CD4-positive, alpha-beta T cell treated with Interferon gamma for 1 hour (primary cell): Measurements from ENCODE around the gene ZNF775.

Experiments
- DNase-seq: peaks from one replicate; pipeline ENCODE4 v3.0.0-alpha.2; 2020

The ZNF775 gene

DNA sequence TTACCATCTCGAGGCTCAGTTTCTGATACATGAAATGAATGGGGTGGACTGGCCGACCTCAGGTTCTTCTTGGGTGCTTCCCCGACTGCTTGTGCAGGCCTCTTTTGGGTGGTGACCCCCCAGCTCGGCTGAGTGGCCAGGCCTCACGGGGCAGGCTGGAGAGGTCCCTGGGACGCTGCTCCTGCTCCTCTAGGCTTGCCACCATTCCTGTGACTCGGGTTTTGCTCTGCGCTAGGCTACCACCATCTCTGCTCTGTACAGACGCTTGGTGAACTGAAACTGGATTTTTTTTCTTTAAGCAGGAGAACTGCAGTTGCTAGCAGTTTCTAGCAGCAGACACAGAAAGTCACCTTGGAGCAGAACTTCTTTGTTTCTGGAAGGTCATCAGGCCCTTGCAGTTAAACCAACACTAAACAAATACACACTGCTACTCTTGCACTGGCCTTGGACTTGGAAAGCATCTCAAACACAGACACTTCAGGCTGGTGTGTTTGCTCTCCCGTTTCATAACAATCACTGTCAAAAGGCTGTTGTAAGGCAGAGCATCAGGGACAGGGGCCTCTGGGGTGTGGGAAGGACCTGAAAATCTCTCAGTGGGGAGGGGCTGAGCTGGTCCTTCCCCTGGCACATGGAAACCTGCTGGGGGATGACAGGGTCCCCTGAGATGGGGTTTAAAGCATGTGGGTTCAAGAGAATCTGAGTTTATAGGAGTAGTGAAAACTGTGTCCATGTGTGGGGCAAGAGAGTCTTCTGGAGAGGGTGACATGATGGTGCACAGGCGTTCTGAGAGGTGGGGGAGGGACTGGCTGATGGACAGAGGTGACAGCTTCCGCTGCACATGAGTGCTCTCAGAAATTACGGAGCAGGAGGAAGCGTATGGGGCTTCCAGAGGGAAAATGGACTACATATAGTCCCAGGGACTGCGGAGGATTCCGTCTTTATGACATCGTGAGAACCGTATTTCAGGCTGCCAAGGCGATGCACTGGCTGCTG is 36.3 kb downstream of the ZNF775 start:
- no peak for DNase-seq

DNA sequence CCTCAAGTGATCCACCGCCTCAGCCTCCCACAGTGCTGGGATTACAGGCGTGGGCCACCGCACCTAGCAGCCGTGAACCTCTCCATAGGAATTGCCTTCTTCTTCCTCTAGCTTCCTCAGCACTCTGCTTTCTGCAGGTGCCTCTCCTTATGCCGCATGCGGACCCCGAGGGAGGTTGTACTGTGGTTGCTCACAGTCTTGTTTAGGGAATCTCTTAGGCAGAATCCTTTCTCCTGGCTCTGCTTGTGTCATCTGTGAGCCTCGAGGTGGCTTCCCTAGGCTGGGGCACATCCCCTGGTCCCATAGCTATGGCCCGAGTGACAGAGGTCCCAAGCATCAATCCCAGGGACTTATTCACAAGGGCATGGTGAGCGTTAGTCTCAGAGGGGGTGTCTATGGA is 38.1 kb downstream of the ZNF775 start:
- DNase-seq, result no peak

- no peak for DNase-seq
Observed at GRCh38 chr7:150417863-150418262, 38.7 kb downstream of the ZNF775 start.

DNA sequence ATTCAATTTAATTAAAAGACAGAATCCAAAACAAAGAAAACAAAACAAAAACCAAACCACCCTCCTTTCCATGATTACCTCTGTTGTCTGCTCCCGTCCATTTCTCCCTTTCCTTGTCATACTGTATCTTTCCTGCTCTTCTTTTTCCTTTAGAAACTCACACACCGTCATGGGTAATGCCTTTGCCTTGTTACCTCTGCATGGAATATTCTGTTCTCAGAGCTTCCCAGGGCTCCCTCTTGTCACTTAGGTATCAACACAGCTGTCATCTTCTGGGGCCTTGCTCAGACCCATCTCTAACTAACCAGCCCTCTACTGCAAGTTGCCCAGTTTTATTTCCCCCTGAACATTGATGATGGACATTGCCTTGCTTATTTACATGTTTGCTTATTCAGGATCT is 41.1 kb downstream of the ZNF775 start:
- no peak for DNase-seq

GRCh38 chr7:150420987-150421674 is 42.0 kb downstream of the ZNF775 start:
- DNase-seq, result peak; percentile 80

DNA sequence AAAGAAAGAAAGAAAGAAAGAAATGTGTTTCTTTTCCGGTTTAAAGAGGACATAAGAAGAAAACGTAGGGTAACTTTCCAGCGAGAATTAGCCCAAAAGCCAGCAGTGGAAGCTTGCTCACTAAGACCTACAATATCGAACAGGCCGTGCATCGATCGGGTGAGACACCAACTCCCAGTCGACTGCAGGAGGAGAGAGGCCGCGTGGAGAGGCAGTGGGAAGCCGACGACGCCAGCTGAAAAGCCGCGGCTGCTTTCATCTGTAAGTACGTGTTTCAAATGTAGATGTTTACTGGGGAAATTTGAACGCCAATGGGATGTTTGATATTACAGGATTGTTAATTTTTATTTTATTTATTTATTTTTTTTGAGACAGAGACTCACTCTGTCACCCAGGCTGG is 42.7 kb downstream of the ZNF775 start:
- DNase-seq, result no peak

DNA sequence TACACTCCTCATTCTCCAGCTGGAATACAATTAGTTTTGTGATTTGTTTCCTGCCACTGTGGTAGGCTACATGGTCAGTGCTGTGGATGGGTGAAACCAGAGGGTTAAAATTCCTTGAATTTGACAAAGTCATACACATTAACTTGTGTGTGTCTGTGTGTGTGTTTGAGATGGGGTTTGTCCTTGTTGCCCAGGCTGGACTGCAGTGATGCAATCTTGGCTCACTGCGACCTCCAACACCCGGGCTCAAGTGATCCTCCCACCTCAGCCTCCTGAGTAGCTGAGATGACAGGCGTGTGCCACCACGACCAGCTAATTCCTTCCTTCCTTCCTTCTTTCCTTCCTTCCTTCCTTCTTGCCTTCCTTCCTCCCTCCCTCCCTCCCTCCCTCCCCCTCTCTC is 46.5 kb downstream of the ZNF775 start:
- no peak for DNase-seq

DNA sequence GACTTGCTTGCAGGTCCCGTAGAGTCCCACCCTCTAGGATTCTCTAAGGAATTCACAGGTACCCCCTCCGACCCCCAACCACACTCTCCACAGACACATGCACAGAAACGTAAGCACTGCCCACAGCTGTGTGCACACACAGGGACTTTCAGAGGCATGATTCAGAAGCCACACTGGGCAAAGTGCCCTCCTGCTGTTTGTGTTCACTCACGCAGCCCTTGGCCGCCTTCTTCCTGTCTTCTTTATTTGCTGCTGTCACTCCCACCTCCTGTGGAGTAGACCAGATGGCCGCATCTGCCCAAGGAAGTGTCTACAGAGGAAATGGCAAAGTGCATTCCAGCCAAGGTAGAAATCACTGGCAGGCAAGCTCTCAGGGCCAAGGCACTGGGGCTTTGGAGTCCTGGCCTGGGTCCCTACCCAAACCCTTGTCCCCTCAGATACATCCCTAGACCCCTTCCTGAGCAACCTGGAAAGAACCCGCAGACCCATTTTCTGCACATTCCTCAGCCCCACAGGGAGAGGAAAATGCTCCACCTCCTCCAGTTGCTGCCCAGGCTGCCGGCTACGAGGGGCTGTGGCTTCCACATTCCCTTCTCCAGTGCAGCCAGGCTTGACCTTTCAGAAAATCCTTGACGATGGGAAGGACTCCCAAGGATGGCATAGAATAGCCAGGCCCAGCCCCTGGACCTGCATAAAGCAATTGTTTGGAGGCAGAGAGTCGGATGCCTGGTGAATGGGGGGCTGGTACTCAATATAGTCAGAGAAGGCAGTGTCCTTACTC is 49.7 kb downstream of the ZNF775 start:
- DNase-seq, result no peak

GRCh38 chr7:150429699-150430098 is 50.6 kb downstream of the ZNF775 start:
- DNase-seq, result no peak

- DNase-seq, result no peak
Observed at GRCh38 chr7:150430465-150431085, 51.4 kb downstream of the ZNF775 start.

DNA sequence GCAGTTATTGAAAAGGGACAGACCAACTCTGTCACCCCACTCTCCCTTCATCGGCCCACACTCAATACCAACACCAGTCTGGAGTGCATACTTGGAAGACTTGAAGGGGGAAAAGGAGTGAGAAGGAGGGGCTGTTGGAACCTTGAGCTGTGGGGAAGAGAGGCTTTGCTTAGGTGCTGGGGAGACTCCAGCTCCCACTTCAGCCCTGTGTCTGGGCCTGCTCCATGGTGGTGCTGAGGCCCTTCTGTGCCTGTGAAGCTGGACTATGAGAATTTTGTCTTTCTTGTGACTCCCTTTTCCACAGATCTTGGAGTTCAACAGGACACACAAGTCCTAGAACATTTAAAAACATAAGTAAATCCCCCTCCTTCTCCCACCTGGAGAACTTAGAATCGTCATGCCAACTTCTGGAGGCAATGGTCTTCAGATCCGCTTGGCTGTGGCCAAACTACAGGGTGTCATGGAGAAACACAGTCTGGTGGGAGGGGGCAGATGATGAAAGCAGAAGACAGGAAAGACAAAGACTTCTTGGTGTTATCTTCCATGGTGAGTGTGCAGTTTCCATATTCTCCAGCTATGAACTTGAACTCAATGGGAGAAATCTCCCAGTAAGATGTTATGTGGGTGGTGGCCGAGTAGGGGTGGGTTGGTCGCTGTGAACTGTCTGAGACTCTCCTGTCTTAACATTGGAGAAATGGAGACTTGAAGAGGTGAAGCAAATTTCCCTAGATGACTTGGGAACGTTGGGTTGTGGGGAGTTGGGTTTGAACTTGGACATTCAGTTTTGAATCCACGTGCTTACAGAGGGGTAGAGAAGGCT is 52.9 kb downstream of the ZNF775 start:
- no peak for DNase-seq

DNA sequence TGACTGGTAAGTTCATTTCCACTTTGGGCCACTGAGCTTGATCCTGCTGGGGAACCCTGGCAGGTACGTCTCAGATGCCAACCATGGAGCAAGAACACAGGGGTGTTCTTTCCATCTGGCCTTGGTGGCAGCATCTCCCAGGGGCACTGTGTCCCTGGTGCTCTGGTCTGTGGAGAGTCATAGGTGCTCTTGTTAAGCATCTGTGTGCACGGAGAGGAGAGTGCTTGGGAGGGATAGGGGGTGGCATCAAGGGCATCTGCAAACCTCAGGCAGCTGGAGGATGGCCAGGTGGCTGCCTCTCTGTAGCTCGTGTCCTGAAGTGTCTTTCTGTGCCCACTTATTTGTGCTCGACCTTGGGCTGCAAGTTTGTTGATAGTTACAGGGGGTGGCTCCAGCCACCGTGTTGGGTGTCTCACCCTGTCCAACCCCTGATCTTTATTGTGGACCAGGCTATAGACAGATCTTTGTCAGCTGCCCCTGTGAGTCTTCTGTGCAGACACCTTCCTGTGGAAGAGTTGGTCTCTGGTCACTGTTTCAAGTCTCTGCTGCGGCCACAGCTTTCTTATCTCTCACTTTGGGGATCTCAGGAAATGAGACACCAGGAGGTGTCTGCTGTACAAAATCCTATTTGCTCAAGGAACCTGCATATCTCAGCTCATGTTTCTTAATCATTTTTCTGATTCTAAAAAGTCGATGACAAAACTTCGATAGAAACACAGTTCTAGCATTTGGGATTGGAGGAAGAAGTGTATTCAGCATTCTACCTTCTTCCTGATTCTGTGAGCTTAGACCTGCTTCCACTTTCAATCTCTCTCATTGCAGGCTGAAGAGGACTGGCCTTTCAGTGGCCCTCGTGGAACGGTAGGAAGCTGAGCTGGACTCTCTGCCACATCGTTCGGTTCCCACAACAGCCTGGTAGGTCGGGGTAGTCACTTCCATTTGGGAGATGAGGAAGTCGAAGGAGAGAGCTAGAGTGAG is 54.1 kb downstream of the ZNF775 start:
- no peak for DNase-seq

DNA sequence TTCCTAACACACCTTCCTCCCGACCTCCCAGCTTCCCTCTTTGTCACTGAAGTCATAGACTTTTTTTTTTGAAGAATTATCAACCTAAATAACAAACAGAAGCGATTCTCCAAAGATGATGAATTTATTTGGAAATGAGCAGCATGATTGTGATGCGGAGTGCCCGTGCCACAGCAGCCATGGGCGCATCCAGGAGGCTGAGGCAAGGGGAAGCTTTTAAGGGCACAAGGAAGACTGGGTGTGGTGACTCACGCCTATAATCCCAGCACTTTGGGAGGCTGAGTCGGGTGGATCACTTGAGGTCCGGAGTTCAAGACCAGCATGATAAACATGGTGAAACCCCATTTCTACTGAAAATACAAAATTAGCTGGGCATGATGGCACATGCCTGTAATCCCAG is 55.1 kb downstream of the ZNF775 start:
- no peak for DNase-seq

DNA sequence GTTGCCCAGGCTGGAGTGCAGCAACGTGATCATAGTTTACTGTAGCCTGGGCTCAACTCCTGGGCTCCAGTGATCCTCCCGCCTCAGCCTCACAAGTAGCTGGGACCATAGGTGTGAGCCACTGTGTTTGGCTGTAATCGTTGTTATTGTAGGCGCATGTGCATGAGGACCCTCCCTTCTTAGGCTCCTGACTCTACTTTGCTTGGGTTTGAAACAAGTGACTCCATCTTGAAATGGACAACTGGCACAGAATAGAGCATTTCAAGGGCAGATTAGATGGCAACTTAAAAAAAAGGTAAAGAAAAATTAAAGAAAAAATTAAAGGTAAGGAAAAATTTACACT is 55.9 kb downstream of the ZNF775 start:
- DNase-seq, result no peak

DNA sequence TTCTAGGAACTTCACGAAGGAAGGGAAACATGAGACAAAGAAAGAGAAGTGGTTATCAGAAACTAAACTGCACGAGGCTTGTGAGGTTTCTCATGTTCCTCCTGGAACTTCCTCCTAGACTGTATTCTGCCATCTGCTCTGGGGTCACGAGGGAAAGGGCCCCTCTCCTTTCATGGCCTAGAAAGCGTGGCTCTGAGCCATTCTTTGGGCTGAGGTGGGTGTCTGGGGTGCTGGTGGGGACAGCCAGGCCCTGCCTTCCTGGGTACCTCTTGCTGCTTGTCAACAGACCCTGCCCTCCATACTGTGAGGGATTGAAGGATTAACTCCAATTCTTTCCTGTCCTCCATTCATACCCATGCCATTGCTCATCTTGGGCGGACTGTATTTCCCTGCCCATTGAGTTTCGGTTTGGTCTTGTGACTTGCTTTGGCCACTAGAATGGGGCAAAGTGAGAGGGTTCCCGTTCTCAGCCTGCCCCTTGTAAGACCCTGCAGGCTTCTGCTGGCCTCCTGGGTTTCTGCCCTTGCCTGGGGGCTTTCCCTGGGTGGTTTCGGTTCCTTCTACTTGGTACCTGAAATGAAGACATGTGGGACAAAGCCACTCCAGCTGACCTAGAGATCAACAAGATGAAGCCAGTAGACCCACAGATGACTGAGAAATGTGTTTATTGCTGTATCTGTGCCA is 56.4 kb downstream of the ZNF775 start:
- peak; percentile 76 for DNase-seq

DNA sequence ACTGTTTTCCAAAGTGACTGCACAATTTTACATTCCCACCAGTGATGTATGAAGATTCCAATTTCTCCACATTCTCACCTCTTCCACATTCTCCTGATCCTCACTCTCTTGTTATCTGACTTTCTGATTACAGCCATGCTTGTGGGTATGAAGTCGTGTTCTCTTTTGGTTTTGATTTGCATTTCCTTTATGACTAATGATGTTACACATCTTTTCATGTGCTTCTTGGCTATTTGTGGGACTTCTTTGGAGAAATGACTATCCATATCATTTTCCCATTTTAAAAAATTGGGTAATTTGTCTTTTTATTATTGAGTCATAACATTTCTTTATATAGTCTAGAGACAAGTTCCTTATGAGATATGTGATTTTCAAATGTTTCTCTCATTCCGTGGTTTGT is 60.8 kb downstream of the ZNF775 start:
- no peak for DNase-seq

- no peak for DNase-seq
Observed at GRCh38 chr7:150441524-150441923, 62.4 kb downstream of the ZNF775 start.

GRCh38 chr7:150442811-150443210 is 63.7 kb downstream of the ZNF775 start:
- no peak for DNase-seq

DNA sequence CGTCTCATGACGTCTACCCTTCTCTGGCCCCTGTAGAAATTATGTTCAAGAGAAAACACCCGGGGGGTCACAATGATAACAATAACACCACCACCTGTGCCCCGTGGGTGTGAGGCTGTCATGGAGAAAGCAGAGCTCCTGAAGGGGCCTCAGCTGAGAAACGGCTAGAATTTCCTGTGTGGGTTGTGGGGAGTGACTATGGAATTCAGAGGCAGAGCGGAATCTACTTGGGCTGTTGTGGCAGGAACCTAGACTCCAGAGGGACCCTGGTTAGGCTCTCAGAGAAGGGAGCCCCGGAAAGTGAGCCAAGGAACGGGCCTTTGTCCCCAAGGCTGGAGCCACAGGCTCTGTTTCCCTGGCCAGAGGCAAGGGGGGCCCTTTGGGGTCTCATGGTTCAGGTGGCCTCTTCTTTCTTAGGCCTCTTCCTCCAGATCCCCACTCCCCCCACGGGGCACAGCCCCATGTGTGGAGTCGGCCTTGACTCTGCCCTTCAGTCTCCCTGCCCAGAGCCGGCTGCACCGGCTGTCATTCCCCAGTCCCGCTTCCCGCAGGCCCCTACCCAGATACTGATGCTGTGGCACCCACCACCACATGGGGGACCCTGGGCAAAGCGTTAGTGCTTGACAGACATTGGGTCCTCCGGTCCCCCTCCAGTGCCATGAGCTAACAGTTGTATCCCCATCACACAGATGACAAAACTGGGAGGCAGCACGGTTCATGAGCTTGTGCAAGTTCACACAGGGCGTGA is 64.8 kb downstream of the ZNF775 start:
- no peak for DNase-seq
